Measurements from ENCODE around the gene SLC6A17.

SLC6A17 gene

GRCh38 chr1:110249256-110249655 lies 99.0 kb downstream of the SLC6A17 start:
- TF ChIP-seq PAX5 (IDR thresholded peaks at IDR 0.05; ENCODE audit: insufficient read depth, low read length, severe bottlenecking) (no peak), TAF1 (IDR thresholded peaks at IDR 0.05; ENCODE audit: low read depth, low read length) (no peak), POLR2A (IDR thresholded peaks at IDR 0.05; ENCODE audit: low read depth, low read length) (no peak)
- DNase-seq (ENCODE audit: insufficient read length, low spot score): no peak
- FAIRE-seq: no peak

GRCh38 chr1:110250008-110250407 lies 99.7 kb downstream of the SLC6A17 start:
- DNase-seq (ENCODE audit: insufficient read length, low spot score) (no peak), FAIRE-seq (no peak)
- TF ChIP-seq PAX5 (IDR thresholded peaks at IDR 0.05; ENCODE audit: insufficient read depth, low read length, severe bottlenecking) (no peak), SPI1 (IDR thresholded peaks at IDR 0.05; ENCODE audit: low read depth, low read length) (no peak), TAF1 (IDR thresholded peaks at IDR 0.05; ENCODE audit: low read depth, low read length) (no peak), POLR2AphosphoS5 (IDR thresholded peaks at IDR 0.05; ENCODE audit: low read depth, low read length) (no peak), POU2F2 (IDR thresholded peaks at IDR 0.05; ENCODE audit: low read depth, low read length) (no peak), POLR2A (IDR thresholded peaks at IDR 0.05; ENCODE audit: low read depth, low read length) (no peak)

DNA sequence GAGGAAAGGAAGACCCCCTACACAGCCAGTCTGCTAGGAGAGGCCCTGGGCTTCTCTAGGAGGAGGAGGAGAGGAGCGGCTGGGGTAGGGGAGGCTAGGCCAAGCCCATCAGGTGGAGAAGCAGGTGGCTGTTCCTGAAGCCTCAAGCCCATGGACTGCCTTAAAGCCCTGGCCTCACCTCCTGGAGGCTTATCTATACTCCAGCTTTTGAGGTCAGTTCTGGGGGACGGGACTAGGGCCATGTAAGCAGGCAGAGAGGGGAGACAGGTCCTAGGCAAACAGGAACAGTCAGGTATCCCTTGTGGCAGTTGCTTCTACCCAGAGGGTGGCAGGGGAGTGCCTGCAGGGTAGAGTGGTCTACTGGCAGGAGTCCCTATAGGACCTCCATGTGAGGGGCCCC lies 100.5 kb downstream of the SLC6A17 start:
- no peak for TF ChIP-seq POLR2AphosphoS5 (IDR thresholded peaks at IDR 0.05; ENCODE audit: low read depth, low read length)
- no peak for TF ChIP-seq POLR2A (IDR thresholded peaks at IDR 0.05; ENCODE audit: low read depth, low read length)
- no peak for TF ChIP-seq TAF1 (IDR thresholded peaks at IDR 0.05; ENCODE audit: low read depth, low read length)
- no peak for TF ChIP-seq PAX5 (IDR thresholded peaks at IDR 0.05; ENCODE audit: insufficient read depth, low read length, severe bottlenecking)
- TF ChIP-seq POU2F2 (IDR thresholded peaks at IDR 0.05; ENCODE audit: low read depth, low read length): no peak
- TF ChIP-seq SPI1 (IDR thresholded peaks at IDR 0.05; ENCODE audit: low read depth, low read length): no peak
- FAIRE-seq: no peak
- DNase-seq (ENCODE audit: insufficient read length, low spot score): no peak

All from GM12891 (cell line).